ENCODE results near the gene REX1BD.

- TF ChIP-seq NR3C1 (CRISPR knock-in tag; IDR thresholded peaks at IDR 0.05) (no peak), ZBTB2 (CRISPR knock-in tag; IDR thresholded peaks at IDR 0.05; ENCODE audit: low read depth) (no peak), EZH2 (conservative IDR thresholded peaks at IDR 0.05; ENCODE audit: low read depth, low read length) (no peak), LBX2 (CRISPR knock-in tag; IDR thresholded peaks at IDR 0.05; ENCODE audit: borderline replicate concordance) (no peak), POLR2A (IDR thresholded peaks at IDR 0.05; ENCODE audit: insufficient read depth in 1 of 2, low read depth in 2 of 2, low read length in 2 of 2) (no peak), NFIC (IDR thresholded peaks at IDR 0.05; ENCODE audit: low read length) (no peak)
These were observed 16.2 kb downstream of the REX1BD start for GRCh38 chr19:18604820-18605159.
